Left cardiac atrium (tissue), 4 donors: ENCODE results near the gene NME7. TPM values are rescaled to one million over a fixed set of nuclear protein-coding genes. Genes with fewer than 3 reads are reported as not detected.
A peak's percentile ranks its signal among the peaks of the same experiment; 100 is the strongest.

Experiments used
- ATAC-seq, 2 donors: fragments of 200-7000 bp; cut with Tn5 transposase; one replicate each; pipeline ENCODE4 v1.9.1; 2020; ENCODE audit warnings: mild to moderate bottlenecking in 2 of 2, moderate library complexity in 2 of 2
- DNase-seq: peaks from one replicate; pipeline ENCODE4 v3.0.0-alpha.2; 2020
- intact Hi-C, 2 donors: fragments of 100-400 bp; cut with DNase I; formaldehyde crosslinking; loops; one replicate each; pipeline versions ENCODE4 v1.14.1 to v1.15.1; 2022 to 2023
- total RNA-seq, 2 donors: library from RNA; stranded (reverse); fragmentation: NEBNext Ultra II Directional; extraction: Animal tissue kit (Norgen Biotek cat#: 25700); gene quantifications; one replicate each; pipeline ENCODE4 v1.2.1, GENCODE V29; 2021
- donor health status: DM: no; HTN: yes; CAD: no.
- donor health status: DM: no; HTN: yes; CAD: no; lungs with severe emphysema.
- donor health status: DM: yes; HTN: yes; CAD: no.
- donor health status: Dilated cardiomyopathy.

Gene NME7
- total RNA-seq, 2 donors from 2014 or later, result 7.7 to 10.3 TPM

- intact Hi-C loops, result loop anchor here in 1 of 2 donors (5.0 to 10.0 kb wide), 4 partner anchors 161 to 491 kb away; partner anchors contain the start of gene DPT
- DNase-seq, result peak; percentile 72
- peak; percentile 49 to 58 for ATAC-seq
These were observed 262.0 kb downstream of the NME7 start for GRCh38 chr1:169105434-169106094.

- DNase-seq, result no peak
- intact Hi-C loops, result loop anchor here in 1 of 2 donors (5.0 to 10.0 kb wide), 4 partner anchors 160 to 490 kb away; partner anchors contain the start of gene DPT
- no peak for ATAC-seq
These were observed 262.5 kb downstream of the NME7 start for GRCh38 chr1:169105087-169105433.

- ATAC-seq (no peak), DNase-seq (no peak)
- intact Hi-C loops, result loop anchor here in 1 of 2 donors (10.0 kb wide), 3 partner anchors 159 to 489 kb away; partner anchors contain the start of gene DPT
These were observed 264.1 kb downstream of the NME7 start for GRCh38 chr1:169103480-169103893.

GRCh38 chr1:169103002-169103401 lies 264.6 kb downstream of the NME7 start:
- intact Hi-C loops, result loop anchor here in 1 of 2 donors (10.0 kb wide), 3 partner anchors 158 to 488 kb away; partner anchors contain the start of gene DPT
- DNase-seq (no peak), ATAC-seq (no peak)

- peak; percentile 10 to 20 for ATAC-seq
- intact Hi-C loops, result loop anchor here in 1 of 2 donors (10.0 kb wide), 3 partner anchors 158 to 488 kb away; partner anchors contain the start of gene DPT
These were observed 265.0 kb downstream of the NME7 start for GRCh38 chr1:169102567-169102966.

GRCh38 chr1:169100651-169101088 lies 266.9 kb downstream of the NME7 start:
- intact Hi-C loops, result loop anchor here in 1 of 2 donors (10.0 kb wide), 3 partner anchors 156 to 486 kb away; partner anchors contain the start of gene DPT
- ATAC-seq (peak in 1 of 2 donors; percentile 2), DNase-seq (no peak)

More at GRCh38 chr1:169102567-169102966, 265.0 kb downstream of the NME7 start:
- DNase-seq, result peak; percentile 40

GRCh38 chr1:169100208-169100607 lies 267.4 kb downstream of the NME7 start:
- intact Hi-C loops, result loop anchor here in 1 of 2 donors (10.0 kb wide), 3 partner anchors 155 to 485 kb away; partner anchors contain the start of gene DPT
- ATAC-seq, result peak in 1 of 2 donors; percentile 48
- DNase-seq, result no peak

GRCh38 chr1:169099561-169099960 lies 268.0 kb downstream of the NME7 start:
- DNase-seq (no peak), ATAC-seq (no peak)
- intact Hi-C loops, result no loop called here

- DNase-seq (no peak), ATAC-seq (no peak)
- intact Hi-C loops, result no loop called here
These were observed 269.2 kb downstream of the NME7 start for GRCh38 chr1:169098380-169098779.

- intact Hi-C loops, result no loop called here
- DNase-seq (no peak), ATAC-seq (no peak)
These were observed 272.6 kb downstream of the NME7 start for GRCh38 chr1:169094897-169095569.

GRCh38 chr1:169092399-169092798 lies 275.2 kb downstream of the NME7 start:
- ATAC-seq (no peak), DNase-seq (no peak)
- intact Hi-C loops, result no loop called here

GRCh38 chr1:169091480-169091941 lies 276.1 kb downstream of the NME7 start:
- intact Hi-C loops, result no loop called here
- ATAC-seq (no peak), DNase-seq (no peak)

GRCh38 chr1:169090900-169091311 lies 276.7 kb downstream of the NME7 start:
- intact Hi-C loops, result no loop called here
- no peak for ATAC-seq
- no peak for DNase-seq

- DNase-seq (no peak), ATAC-seq (no peak)
- intact Hi-C loops, result no loop called here
These were observed 277.2 kb downstream of the NME7 start for GRCh38 chr1:169090308-169090899.

- DNase-seq (no peak), ATAC-seq (no peak)
- intact Hi-C loops, result no loop called here
These were observed 277.8 kb downstream of the NME7 start for GRCh38 chr1:169089776-169090175.

GRCh38 chr1:169087876-169088275 lies 279.7 kb downstream of the NME7 start:
- intact Hi-C loops, result no loop called here
- DNase-seq (no peak), ATAC-seq (no peak)

GRCh38 chr1:169086603-169087455 lies 280.8 kb downstream of the NME7 start:
- DNase-seq (no peak), ATAC-seq (peak; percentile 89 to 91)
- intact Hi-C loops, result no loop called here

- no peak for ATAC-seq
These were observed 281.7 kb downstream of the NME7 start for GRCh38 chr1:169085911-169086310.

More at GRCh38 chr1:169085911-169086310, 281.7 kb downstream of the NME7 start:
- intact Hi-C loops, result no loop called here
- no peak for DNase-seq
